ENCODE data around the gene WDR93. TPM values are rescaled to one million over a fixed set of nuclear protein-coding genes. Genes with fewer than 3 reads are reported as not detected.

The WDR93 gene
- total and polyA plus RNA-seq, 8 donors = 0.20 to 2.1 (median 1.4) TPM

DNA sequence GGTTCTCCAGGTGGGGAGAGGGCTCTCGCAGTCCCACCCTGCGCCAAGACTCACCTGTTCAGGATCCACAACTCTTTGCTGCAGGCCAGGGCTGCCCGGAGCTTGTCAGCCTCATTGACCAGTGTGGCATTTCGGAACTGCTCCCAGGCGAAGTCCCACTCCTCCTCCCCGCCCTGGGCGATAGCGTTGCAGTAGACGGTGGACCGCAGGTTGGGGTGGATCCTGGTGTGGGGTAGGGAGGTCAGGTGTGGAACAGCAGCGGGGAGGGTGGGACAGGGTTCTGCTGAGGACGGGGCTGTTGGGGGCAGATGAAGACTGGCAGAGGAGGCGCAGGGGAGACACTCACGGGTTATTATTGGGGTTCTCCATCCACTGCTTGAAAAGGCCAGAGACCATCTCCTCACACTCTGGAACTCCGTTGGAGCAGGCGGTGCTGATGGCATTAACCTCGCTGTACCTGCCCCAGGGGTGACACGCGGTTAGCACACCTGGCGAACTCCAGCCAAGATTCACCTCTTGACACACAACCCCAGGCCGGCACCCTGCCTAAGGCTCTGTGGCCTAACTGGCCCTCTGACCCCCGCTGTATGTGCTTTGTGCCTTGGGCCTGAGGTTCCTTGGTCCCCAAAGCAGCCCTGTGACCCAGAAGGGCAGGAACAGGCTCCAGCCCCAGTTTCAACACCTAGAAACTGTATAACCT is 101.6 kb downstream of the WDR93 start:
- no peak for ATAC-seq
- H3K4me1 ChIP-seq = peaks cover 0 to 3% of the 10 kb centered on the region in 2 donors
- intact Hi-C loops (cut with DNase I) = no loop called here
- no peaks in the 10 kb centered on the region for H3K9me3 ChIP-seq
- H3K27me3 ChIP-seq = no peaks in the 10 kb centered on the region
- TF ChIP-seq, protein P1, sequence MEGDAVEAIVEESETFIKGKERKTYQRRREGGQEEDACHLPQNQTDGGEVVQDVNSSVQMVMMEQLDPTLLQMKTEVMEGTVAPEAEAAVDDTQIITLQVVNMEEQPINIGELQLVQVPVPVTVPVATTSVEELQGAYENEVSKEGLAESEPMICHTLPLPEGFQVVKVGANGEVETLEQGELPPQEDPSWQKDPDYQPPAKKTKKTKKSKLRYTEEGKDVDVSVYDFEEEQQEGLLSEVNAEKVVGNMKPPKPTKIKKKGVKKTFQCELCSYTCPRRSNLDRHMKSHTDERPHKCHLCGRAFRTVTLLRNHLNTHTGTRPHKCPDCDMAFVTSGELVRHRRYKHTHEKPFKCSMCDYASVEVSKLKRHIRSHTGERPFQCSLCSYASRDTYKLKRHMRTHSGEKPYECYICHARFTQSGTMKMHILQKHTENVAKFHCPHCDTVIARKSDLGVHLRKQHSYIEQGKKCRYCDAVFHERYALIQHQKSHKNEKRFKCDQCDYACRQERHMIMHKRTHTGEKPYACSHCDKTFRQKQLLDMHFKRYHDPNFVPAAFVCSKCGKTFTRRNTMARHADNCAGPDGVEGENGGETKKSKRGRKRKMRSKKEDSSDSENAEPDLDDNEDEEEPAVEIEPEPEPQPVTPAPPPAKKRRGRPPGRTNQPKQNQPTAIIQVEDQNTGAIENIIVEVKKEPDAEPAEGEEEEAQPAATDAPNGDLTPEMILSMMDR (IDR thresholded peaks at IDR 0.05) = no peak
- H3K4me3 ChIP-seq = no peak overlapping the region
- no peak for DNase-seq
- H3K27ac ChIP-seq = no peak overlapping the region
- peaks cover 0 to 88% of the 10 kb centered on the region in 2 donors for H3K36me3 ChIP-seq

Other genes starting within 250 kb of the WDR93 start
- gene RHCG, start 194.2 kb upstream of the WDR93 start, total RNA-seq = not detected
- gene RHCG, start 194.2 kb upstream of the WDR93 start, polyA plus RNA-seq (ENCODE audit: insufficient read length in 6 of 6) = 1 to 10 TPM; 2.2 to 3.1 (median 2.6) TPM
- gene TICRR, start 115.3 kb upstream of the WDR93 start, total RNA-seq = 1 to 10 TPM; 1.7 to 1.8 TPM
- gene TICRR, start 115.3 kb upstream of the WDR93 start, polyA plus RNA-seq (ENCODE audit: insufficient read length in 6 of 6) = 10 to 100 TPM in 4 of 6 donors, 1 to 10 TPM in 2; 9.0 to 17.7 (median 11.2) TPM
- gene KIF7, start 35.3 kb upstream of the WDR93 start, total RNA-seq = 1 to 10 TPM; 2.4 to 4.6 TPM
- 10 to 100 TPM; 11.1 to 16.7 (median 14.0) TPM for gene KIF7, start 35.3 kb upstream of the WDR93 start, polyA plus RNA-seq (ENCODE audit: insufficient read length in 6 of 6)
- gene PLIN1, start 11.4 kb upstream of the WDR93 start, total RNA-seq = under 1 TPM; 0.37 to 0.55 TPM
- gene PLIN1, start 11.4 kb upstream of the WDR93 start, polyA plus RNA-seq (ENCODE audit: insufficient read length in 6 of 6) = 1 to 10 TPM in 3 of 6 donors, under 1 TPM in 3; 0.74 to 1.7 (median 0.98) TPM
- 1 to 10 TPM; 5.6 to 8.6 TPM for gene PEX11A, start 57 bp upstream of the WDR93 start, total RNA-seq
- gene PEX11A, start 57 bp upstream of the WDR93 start, polyA plus RNA-seq (ENCODE audit: insufficient read length in 6 of 6) = 10 to 100 TPM; 14.9 to 18.3 (median 16.9) TPM
- 1 to 10 TPM; 3.0 to 4.2 TPM for gene MESP1, start 60.4 kb downstream of the WDR93 start, total RNA-seq
- gene MESP1, start 60.4 kb downstream of the WDR93 start, polyA plus RNA-seq (ENCODE audit: insufficient read length in 6 of 6) = under 1 TPM; 0.18 to 0.45 (median 0.34) TPM
- gene MESP2, start 85.5 kb downstream of the WDR93 start, total RNA-seq = under 1 TPM in 1 of 2 donors, not detected in 1; 0.35 TPM
- under 1 TPM in 2 of 6 donors, not detected in 4; 0.14 to 0.34 TPM for gene MESP2, start 85.5 kb downstream of the WDR93 start, polyA plus RNA-seq (ENCODE audit: insufficient read length in 6 of 6)
- 100 to 1,000 TPM in 1 of 2 donors, 10 to 100 TPM in 1; 27.2 to 139 TPM for gene ANPEP, start 124.0 kb downstream of the WDR93 start, total RNA-seq
- gene ANPEP, start 124.0 kb downstream of the WDR93 start, polyA plus RNA-seq (ENCODE audit: insufficient read length in 6 of 6) = 1 to 10 TPM; 3.0 to 6.6 (median 4.3) TPM
- gene AP3S2, start 203.2 kb downstream of the WDR93 start, total RNA-seq = 10 to 100 TPM; 34.2 to 34.8 TPM
- gene AP3S2, start 203.2 kb downstream of the WDR93 start, polyA plus RNA-seq (ENCODE audit: insufficient read length in 6 of 6) = 10 to 100 TPM; 27.1 to 39.5 (median 32.2) TPM
- 10 to 100 TPM; 31.1 to 31.7 TPM for gene ARPIN, start 222.1 kb downstream of the WDR93 start, total RNA-seq
- gene ARPIN, start 222.1 kb downstream of the WDR93 start, polyA plus RNA-seq (ENCODE audit: insufficient read length in 6 of 6) = 10 to 100 TPM; 32.3 to 37.4 (median 36.4) TPM